ENCODE measurements around the gene KDF1. TPM values are rescaled to one million over a fixed set of nuclear protein-coding genes. Genes with fewer than 3 reads are reported as not detected.
A peak's percentile ranks its signal among the peaks of the same experiment; 100 is the strongest.

KDF1 gene
- total and polyA plus RNA-seq, 2 of the 13 experiments (the other 11 are each of a cell fraction or from before 2014, with no cell fraction given) = 1.9 to 4.9 TPM

- TF ChIP-seq, protein P1, sequence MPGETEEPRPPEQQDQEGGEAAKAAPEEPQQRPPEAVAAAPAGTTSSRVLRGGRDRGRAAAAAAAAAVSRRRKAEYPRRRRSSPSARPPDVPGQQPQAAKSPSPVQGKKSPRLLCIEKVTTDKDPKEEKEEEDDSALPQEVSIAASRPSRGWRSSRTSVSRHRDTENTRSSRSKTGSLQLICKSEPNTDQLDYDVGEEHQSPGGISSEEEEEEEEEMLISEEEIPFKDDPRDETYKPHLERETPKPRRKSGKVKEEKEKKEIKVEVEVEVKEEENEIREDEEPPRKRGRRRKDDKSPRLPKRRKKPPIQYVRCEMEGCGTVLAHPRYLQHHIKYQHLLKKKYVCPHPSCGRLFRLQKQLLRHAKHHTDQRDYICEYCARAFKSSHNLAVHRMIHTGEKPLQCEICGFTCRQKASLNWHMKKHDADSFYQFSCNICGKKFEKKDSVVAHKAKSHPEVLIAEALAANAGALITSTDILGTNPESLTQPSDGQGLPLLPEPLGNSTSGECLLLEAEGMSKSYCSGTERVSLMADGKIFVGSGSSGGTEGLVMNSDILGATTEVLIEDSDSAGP (CRISPR knock-in tag; IDR thresholded peaks at IDR 0.05; ENCODE audit: borderline replicate concordance) = peak; percentile 84; the same call in 1 of the 2 replicates
- no peak for TF ChIP-seq ZSCAN21 (CRISPR knock-in tag; IDR thresholded peaks at IDR 0.05; ENCODE audit: borderline replicate concordance)
- TF ChIP-seq, protein P2, sequence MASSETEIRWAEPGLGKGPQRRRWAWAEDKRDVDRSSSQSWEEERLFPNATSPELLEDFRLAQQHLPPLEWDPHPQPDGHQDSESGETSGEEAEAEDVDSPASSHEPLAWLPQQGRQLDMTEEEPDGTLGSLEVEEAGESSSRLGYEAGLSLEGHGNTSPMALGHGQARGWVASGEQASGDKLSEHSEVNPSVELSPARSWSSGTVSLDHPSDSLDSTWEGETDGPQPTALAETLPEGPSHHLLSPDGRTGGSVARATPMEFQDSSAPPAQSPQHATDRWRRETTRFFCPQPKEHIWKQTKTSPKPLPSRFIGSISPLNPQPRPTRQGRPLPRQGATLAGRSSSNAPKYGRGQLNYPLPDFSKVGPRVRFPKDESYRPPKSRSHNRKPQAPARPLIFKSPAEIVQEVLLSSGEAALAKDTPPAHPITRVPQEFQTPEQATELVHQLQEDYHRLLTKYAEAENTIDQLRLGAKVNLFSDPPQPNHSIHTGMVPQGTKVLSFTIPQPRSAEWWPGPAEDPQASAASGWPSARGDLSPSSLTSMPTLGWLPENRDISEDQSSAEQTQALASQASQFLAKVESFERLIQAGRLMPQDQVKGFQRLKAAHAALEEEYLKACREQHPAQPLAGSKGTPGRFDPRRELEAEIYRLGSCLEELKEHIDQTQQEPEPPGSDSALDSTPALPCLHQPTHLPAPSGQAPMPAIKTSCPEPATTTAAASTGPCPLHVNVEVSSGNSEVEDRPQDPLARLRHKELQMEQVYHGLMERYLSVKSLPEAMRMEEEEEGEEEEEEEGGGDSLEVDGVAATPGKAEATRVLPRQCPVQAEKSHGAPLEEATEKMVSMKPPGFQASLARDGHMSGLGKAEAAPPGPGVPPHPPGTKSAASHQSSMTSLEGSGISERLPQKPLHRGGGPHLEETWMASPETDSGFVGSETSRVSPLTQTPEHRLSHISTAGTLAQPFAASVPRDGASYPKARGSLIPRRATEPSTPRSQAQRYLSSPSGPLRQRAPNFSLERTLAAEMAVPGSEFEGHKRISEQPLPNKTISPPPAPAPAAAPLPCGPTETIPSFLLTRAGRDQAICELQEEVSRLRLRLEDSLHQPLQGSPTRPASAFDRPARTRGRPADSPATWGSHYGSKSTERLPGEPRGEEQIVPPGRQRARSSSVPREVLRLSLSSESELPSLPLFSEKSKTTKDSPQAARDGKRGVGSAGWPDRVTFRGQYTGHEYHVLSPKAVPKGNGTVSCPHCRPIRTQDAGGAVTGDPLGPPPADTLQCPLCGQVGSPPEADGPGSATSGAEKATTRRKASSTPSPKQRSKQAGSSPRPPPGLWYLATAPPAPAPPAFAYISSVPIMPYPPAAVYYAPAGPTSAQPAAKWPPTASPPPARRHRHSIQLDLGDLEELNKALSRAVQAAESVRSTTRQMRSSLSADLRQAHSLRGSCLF (CRISPR knock-in tag; IDR thresholded peaks at IDR 0.05; ENCODE audit: borderline replicate concordance) = no peak
- peak; percentile 65 for TF ChIP-seq PHF21A (CRISPR knock-in tag; IDR thresholded peaks at IDR 0.05)
- TF ChIP-seq TBX2 (CRISPR knock-in tag; IDR thresholded peaks at IDR 0.05; ENCODE audit: borderline replicate concordance) = peak; percentile 84; the same call in 1 of the 2 replicates
- peak; percentile 47; the same call in 1 of the 2 replicates for TF ChIP-seq ESRRA (CRISPR knock-in tag; IDR thresholded peaks at IDR 0.05; ENCODE audit: low read depth)
- 0 out of 2 replicates have a peak, but pooled peaks have one; percentile 64 for TF ChIP-seq ZNF354B (CRISPR knock-in tag; IDR thresholded peaks at IDR 0.05)
- no peak for TF ChIP-seq ZNF781 (CRISPR knock-in tag; IDR thresholded peaks at IDR 0.05; ENCODE audit: borderline replicate concordance, not compliant biosample characterization)
- no peak; the same call in 1 of the 2 replicates for TF ChIP-seq NFIC (IDR thresholded peaks at IDR 0.05; ENCODE audit: low read length)
- peak; percentile 98 for TF ChIP-seq ARID2 (CRISPR knock-in tag; IDR thresholded peaks at IDR 0.05; ENCODE audit: borderline replicate concordance)
- no peak for TF ChIP-seq ZFP36L2 (CRISPR knock-in tag; IDR thresholded peaks at IDR 0.05)
- TF ChIP-seq ZNF644 (CRISPR knock-in tag; IDR thresholded peaks at IDR 0.05; ENCODE audit: low read depth) = 0 out of 2 replicates have a peak, but pooled peaks have one; percentile 8
- TF ChIP-seq, protein P3, sequence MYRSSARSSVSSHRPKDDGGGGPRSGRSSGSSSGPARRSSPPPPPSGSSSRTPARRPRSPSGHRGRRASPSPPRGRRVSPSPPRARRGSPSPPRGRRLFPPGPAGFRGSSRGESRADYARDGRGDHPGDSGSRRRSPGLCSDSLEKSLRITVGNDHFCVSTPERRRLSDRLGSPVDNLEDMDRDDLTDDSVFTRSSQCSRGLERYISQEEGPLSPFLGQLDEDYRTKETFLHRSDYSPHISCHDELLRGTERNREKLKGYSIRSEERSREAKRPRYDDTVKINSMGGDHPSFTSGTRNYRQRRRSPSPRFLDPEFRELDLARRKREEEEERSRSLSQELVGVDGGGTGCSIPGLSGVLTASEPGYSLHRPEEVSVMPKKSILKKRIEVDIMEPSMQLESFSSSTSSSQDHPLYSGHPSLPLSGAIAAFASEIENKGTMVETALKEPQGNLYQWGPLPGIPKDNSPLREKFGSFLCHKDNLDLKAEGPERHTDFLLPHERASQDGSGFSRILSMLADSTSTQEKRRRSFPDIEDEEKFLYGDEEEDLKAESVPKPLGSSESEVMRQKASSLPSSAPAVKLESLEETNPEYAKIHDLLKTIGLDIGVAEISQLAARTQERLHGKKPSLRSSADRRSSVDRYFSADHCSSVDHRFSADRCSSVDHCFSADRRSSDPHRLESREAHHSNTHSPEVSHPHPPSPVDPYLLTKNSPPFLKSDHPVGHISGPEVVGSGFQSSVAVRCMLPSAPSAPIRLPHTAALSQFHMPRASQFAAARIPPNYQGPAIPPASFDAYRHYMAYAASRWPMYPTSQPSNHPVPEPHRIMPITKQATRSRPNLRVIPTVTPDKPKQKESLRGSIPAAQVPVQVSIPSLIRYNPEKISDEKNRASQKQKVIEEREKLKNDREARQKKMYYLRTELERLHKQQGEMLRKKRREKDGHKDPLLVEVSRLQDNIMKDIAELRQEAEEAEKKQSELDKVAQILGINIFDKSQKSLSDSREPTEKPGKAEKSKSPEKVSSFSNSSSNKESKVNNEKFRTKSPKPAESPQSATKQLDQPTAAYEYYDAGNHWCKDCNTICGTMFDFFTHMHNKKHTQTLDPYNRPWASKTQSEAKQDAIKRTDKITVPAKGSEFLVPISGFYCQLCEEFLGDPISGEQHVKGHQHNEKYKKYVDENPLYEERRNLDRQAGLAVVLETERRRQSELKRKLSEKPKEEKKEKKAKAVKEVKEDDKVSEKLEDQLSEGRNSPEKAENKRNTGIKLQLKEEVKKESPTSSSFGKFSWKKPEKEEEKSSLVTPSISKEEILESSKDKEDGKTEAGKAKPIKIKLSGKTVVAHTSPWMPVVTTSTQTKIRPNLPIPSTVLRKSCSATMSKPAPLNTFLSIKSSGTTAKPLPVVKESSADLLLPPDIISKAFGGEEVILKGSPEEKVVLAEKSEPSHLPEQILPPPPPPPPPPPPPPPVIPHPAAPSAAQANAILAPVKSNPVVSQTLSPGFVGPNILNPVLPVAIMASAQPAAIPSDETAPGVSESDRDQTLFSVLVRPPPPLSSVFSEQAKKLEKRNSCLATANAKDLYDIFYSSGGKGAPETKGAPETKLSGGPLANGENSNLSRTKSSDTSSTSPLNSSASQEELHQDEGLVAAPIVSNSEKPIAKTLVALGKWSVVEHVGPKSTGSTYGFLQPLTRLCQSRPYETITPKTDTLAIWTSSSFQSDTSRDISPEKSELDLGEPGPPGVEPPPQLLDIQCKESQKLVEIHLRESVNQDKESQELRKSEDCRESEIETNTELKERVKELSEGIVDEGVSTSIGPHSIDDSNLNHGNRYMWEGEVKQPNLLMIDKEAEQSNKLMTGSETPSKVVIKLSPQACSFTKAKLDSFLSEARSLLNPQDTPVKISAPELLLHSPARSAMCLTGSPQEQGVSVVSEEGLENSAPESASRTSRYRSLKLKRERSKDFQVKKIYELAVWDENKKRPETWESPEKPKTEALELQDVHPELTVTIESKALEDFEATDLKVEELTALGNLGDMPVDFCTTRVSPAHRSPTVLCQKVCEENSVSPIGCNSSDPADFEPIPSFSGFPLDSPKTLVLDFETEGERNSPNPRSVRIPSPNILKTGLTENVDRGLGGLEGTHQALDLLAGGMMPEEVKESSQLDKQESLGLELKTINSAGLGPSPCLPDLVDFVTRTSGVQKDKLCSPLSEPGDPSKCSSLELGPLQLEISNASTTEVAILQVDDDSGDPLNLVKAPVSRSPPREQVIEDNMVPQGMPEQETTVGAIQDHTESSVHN (CRISPR knock-in tag; IDR thresholded peaks at IDR 0.05) = peak; percentile 73; the same call in 1 of the 2 replicates
Measured at GRCh38 chr1:26900001-26900814, 60.1 kb downstream of the KDF1 start, which contains the start of gene GPATCH3 (continued).
